Trophoblast cell (in vitro differentiated cells and primary cell): ENCODE results near the gene ZNF324.
A peak's percentile ranks its signal among the peaks of the same experiment; 100 is the strongest.
"Not testable (repeated sequence)": the region's sequence is repeated elsewhere in the genome, so short reads cannot be mapped to it uniquely, and the experiment has no call there.

Source experiments
- DNase-seq, 2 donors: peaks; one replicate each; pipeline ENCODE4 v3.0.0-alpha.2; 2016
- H2AFZ ChIP-seq: 2 replicates; pipeline ENCODE4 v1.6.1; 2013; ENCODE audit warnings: low read length, moderate library complexity, mild to moderate bottlenecking; ENCODE audit not compliant: insufficient read depth, poor library complexity
- H2AK5ac ChIP-seq: 2 replicates; pipeline ENCODE4 v1.6.1; 2013; ENCODE audit warnings: mild to moderate bottlenecking, low read length
- H2BK120ac ChIP-seq: 2 replicates; pipeline ENCODE4 v1.6.1; 2013; ENCODE audit warnings: low read length, mild to moderate bottlenecking, moderate library complexity; ENCODE audit not compliant: insufficient read depth, poor library complexity
- H2BK12ac ChIP-seq: 2 replicates; pipeline ENCODE4 v1.6.1; 2013; ENCODE audit warnings: mild to moderate bottlenecking, low read length, moderate library complexity
- H2BK5ac ChIP-seq: 2 replicates; pipeline ENCODE4 v1.6.1; 2013; ENCODE audit warnings: low read length, low read depth, moderate library complexity, mild to moderate bottlenecking; ENCODE audit not compliant: poor library complexity
- H3K14ac ChIP-seq: 2 replicates; pipeline ENCODE4 v1.6.1; 2013; ENCODE audit warnings: mild to moderate bottlenecking, low read length
- H3K18ac ChIP-seq: 2 replicates; pipeline ENCODE4 v1.6.1; 2013; ENCODE audit warnings: mild to moderate bottlenecking, low read length
- H3K23ac ChIP-seq: 2 replicates; pipeline ENCODE4 v1.6.1; 2013; ENCODE audit warnings: low read length
- H3K27ac ChIP-seq: 2 replicates; pipeline ENCODE4 v1.5.1; 2013; ENCODE audit warnings: low read depth, mild to moderate bottlenecking, inconsistent platforms, low read length, moderate library complexity
- H3K27me3 ChIP-seq: 2 replicates; pipeline ENCODE4 v1.6.1; 2013; ENCODE audit warnings: inconsistent platforms, mild to moderate bottlenecking, low read length, moderate library complexity; ENCODE audit not compliant: insufficient read depth
- H3K36me3 ChIP-seq, 2 experiments: 1 replicate in 1 of 2; 2 replicates in 1 of 2; pipeline ENCODE4 v1.6.1; 2013; ENCODE audit warnings: low read length in 2 of 2, mild to moderate bottlenecking in 2 of 2, moderate library complexity in 1 of 2; ENCODE audit not compliant: insufficient read depth in 2 of 2, control insufficient read depth in 1 of 2
- H3K4ac ChIP-seq: 2 replicates; pipeline ENCODE4 v1.6.1; 2013; ENCODE audit warnings: low read depth, mild to moderate bottlenecking, low read length, moderate library complexity
- H3K4me1 ChIP-seq, 2 experiments: 1 replicate in 1 of 2; 2 replicates in 1 of 2; pipeline ENCODE4 v1.6.1; 2013; ENCODE audit warnings: low read length in 2 of 2, mild to moderate bottlenecking in 2 of 2, moderate library complexity in 1 of 2; ENCODE audit not compliant: insufficient read depth in 2 of 2, control insufficient read depth in 1 of 2
- H3K4me2 ChIP-seq: 2 replicates; pipeline ENCODE4 v1.6.1; 2013; ENCODE audit warnings: inconsistent platforms, mild to moderate bottlenecking, low read length, moderate library complexity
- H3K4me3 ChIP-seq: 2 replicates; pipeline ENCODE4 v1.5.1; 2013; ENCODE audit warnings: mild to moderate bottlenecking, low read depth, low read length, inconsistent platforms
- H3K79me1 ChIP-seq: one replicate; pipeline ENCODE4 v1.6.1; 2013; ENCODE audit warnings: low read length
- H3K79me2 ChIP-seq: 2 replicates; pipeline ENCODE4 v1.6.1; 2013; ENCODE audit warnings: low read length, mild to moderate bottlenecking; ENCODE audit not compliant: control insufficient read depth, insufficient read depth, poor library complexity
- H3K9ac ChIP-seq: 2 replicates; pipeline ENCODE4 v1.6.1; 2013; ENCODE audit warnings: mild to moderate bottlenecking, low read length
- H3K9me3 ChIP-seq: 2 replicates; pipeline ENCODE4 v1.6.1; 2013; ENCODE audit warnings: low read depth, mild to moderate bottlenecking, control low read depth, inconsistent platforms, low read length; ENCODE audit not compliant: insufficient read depth
- H4K12ac ChIP-seq: 2 replicates; pipeline ENCODE4 v1.6.1; 2013; ENCODE audit warnings: low read depth, mild to moderate bottlenecking, low read length, moderate library complexity
- H4K8ac ChIP-seq: 2 replicates; pipeline ENCODE4 v1.6.1; 2013; ENCODE audit warnings: low read depth, mild to moderate bottlenecking, low read length, moderate library complexity
- H4K91ac ChIP-seq: one replicate; pipeline ENCODE4 v1.6.1; 2013; ENCODE audit warnings: low read depth, mild to moderate bottlenecking, low read length, moderate library complexity
- WGBS: extraction: QIAGEN DNeasy Blood & Tissue Kit; methylation state at CpG from one replicate; pipeline ENCODE4 v1.1.7; 2013; ENCODE audit warnings: missing lambda C conversion rate; ENCODE audit not compliant: insufficient read length, insufficient coverage; ENCODE audit errors: extremely low coverage; 5-methylcytosine and 5-hydroxymethylcytosine counted together

The ZNF324 gene

GRCh38 chr19:58483776-58484175 is 16.9 kb downstream of the ZNF324 start:
- Histone ChIP-seq H2AK5ac (no peak overlapping the region), H3K4ac (no peak overlapping the region), H3K9ac (no peak overlapping the region), H2BK120ac (no peak overlapping the region), H3K36me3 (peaks cover 13 to 15% of the 10 kb centered on the region in 2 experiments), H3K14ac (no peak overlapping the region), H4K91ac (no peak overlapping the region), H3K27ac (no peak overlapping the region), H3K4me3 (no peak overlapping the region), H3K79me1 (no peaks in the 10 kb centered on the region), H3K27me3 (no peaks in the 10 kb centered on the region), H2BK5ac (no peak overlapping the region), H2BK12ac (no peak overlapping the region), H3K4me2 (no peak overlapping the region), H4K8ac (no peak overlapping the region), H3K18ac (no peak overlapping the region), H3K23ac (no peak overlapping the region), H4K12ac (no peak overlapping the region), H3K9me3 (peaks cover 2% of the 10 kb centered on the region), H3K4me1 (no peaks in the 10 kb centered on the region), H2AFZ (no peak overlapping the region), H3K79me2 (no peaks in the 10 kb centered on the region)
- DNase-seq, result no peak
- no CpG with 5 or more reads among the region's 2 CpGs for WGBS

GRCh38 chr19:58484349-58484748 is 17.5 kb downstream of the ZNF324 start:
- not testable (repeated sequence) for H2BK5ac ChIP-seq, H3K4ac ChIP-seq, H2BK120ac ChIP-seq, H2AK5ac ChIP-seq, H3K4me1 ChIP-seq, H3K79me2 ChIP-seq, H3K79me1 ChIP-seq, H3K23ac ChIP-seq, H4K91ac ChIP-seq, H3K9me3 ChIP-seq, H3K18ac ChIP-seq, H3K4me3 ChIP-seq, H3K4me2 ChIP-seq, H4K8ac ChIP-seq, H3K9ac ChIP-seq, H3K27ac ChIP-seq, H4K12ac ChIP-seq, H3K14ac ChIP-seq, DNase-seq, H3K27me3 ChIP-seq, H2BK12ac ChIP-seq, H2AFZ ChIP-seq
- H3K36me3 ChIP-seq, result peaks cover 12 to 13% of the 10 kb centered on the region in 2 experiments
- 100% methylated on average over 1 of the region's 5 CpGs for WGBS

GRCh38 chr19:58491393-58491792 is 24.5 kb downstream of the ZNF324 start:
- no peaks in the 10 kb centered on the region for H3K27me3 ChIP-seq
- no peak overlapping the region for H4K91ac ChIP-seq
- H2BK5ac ChIP-seq, result no peak overlapping the region
- no peak overlapping the region for H3K18ac ChIP-seq
- peaks cover 2% of the 10 kb centered on the region for H3K9me3 ChIP-seq
- H2AFZ ChIP-seq, result no peak overlapping the region
- no peaks in the 10 kb centered on the region for H3K4me1 ChIP-seq
- no peak overlapping the region for H3K4me3 ChIP-seq
- no peak for DNase-seq
- H3K27ac ChIP-seq, result no peak overlapping the region
- WGBS, result no CpG with 5 or more reads among the region's 5 CpGs
- no peak overlapping the region for H3K23ac ChIP-seq
- H3K9ac ChIP-seq, result no peak overlapping the region
- H3K36me3 ChIP-seq, result no peaks in the 10 kb centered on the region
- no peak overlapping the region for H2AK5ac ChIP-seq
- H3K14ac ChIP-seq, result no peak overlapping the region
- no peaks in the 10 kb centered on the region for H3K79me2 ChIP-seq
- no peak overlapping the region for H2BK120ac ChIP-seq
- H3K79me1 ChIP-seq, result no peaks in the 10 kb centered on the region
- no peak overlapping the region for H2BK12ac ChIP-seq
- no peak overlapping the region for H3K4ac ChIP-seq
- H3K4me2 ChIP-seq, result no peak overlapping the region
- no peak overlapping the region for H4K12ac ChIP-seq
- H4K8ac ChIP-seq, result no peak overlapping the region

- Histone ChIP-seq H3K9ac (no peak overlapping the region), H2AFZ (no peak overlapping the region), H3K4me3 (no peak overlapping the region), H3K79me2 (no peaks in the 10 kb centered on the region), H4K8ac (no peak overlapping the region), H3K4ac (no peak overlapping the region), H3K4me2 (no peak overlapping the region), H3K9me3 (peaks cover 2% of the 10 kb centered on the region), H2BK5ac (no peak overlapping the region), H3K23ac (no peak overlapping the region), H3K27ac (no peak overlapping the region), H3K18ac (no peak overlapping the region), H3K4me1 (no peaks in the 10 kb centered on the region), H3K14ac (no peak overlapping the region), H2BK120ac (no peak overlapping the region), H4K91ac (no peak overlapping the region), H2AK5ac (no peak overlapping the region), H2BK12ac (no peak overlapping the region), H3K79me1 (no peaks in the 10 kb centered on the region), H3K27me3 (no peaks in the 10 kb centered on the region), H4K12ac (no peak overlapping the region), H3K36me3 (no peaks in the 10 kb centered on the region)
- peak; percentile 46 to 67 for DNase-seq
- WGBS, result no CpG with 5 or more reads among the region's 14 CpGs
Observed at GRCh38 chr19:58492265-58492664, 25.4 kb downstream of the ZNF324 start.
